Islet of Langerhans (tissue), 1 donor: ENCODE measurements around the gene PPP1R3F.
"Not testable (repeated sequence)": the region's sequence is repeated elsewhere in the genome, so short reads cannot be mapped to it uniquely, and the experiment has no call there.

ENCODE experiments used
- FAIRE-seq: peaks from one replicate; lab custom pipeline; 2011; peaks lifted over from hg19 to GRCh38; lab: Jason Lieb, UNC

The PPP1R3F gene

DNA sequence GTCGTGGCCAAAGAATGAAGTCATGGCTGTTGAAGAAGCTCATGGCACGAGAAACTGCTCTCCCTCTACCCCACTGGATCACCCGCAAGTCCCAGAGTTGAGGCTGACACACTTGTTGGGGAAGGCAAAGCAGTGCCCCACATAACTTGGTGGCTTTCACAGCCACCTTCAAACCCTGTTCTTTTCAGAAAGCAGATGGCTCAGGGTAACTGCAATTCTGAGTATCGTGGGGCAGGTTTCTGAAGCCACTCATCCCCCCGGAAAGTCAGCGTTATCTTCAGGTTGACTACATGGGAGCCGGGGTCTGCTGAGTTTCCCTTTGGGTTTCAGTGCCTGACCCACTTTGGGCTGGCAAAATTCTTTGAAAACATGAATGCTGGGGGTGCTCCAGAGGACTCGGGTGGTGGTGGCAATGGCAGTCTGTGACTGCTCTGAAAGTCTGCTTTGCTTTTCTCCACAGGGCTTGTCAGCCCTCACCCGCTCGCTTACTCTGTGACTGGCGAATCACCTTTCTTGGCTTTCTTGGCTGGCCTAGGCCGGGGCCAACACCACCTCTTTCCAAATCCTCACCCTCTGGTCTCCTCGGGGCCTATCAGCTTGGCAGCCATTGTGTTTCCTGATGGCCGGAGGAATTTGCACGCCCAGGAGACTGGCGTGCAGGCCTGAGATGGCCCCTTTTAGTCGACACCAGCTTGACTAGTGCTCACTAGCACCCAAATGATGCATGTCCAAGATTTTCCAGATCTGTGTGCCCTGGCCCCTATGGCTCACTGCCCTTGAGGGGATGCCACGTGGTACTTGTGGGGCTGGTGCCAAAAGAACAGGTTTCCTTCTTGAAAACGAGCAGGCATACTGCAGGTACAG is 7.3 kb downstream of the PPP1R3F start:
- FAIRE-seq = no peak

DNA sequence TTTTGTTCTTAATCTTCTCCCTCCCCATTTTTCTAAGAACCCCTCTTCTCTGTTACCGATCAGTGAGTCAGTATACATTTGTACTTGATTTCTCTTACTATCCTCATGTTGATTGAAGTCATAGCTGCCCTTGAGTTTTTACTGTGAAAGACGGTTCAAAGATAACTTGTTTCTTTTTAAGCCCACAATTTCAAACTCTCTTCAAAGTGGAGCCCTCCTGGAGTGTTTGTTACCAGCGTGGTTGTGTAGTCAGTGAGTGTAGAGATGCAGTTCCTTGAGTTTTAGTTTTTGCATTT is 7.9 kb downstream of the PPP1R3F start:
- no peak for FAIRE-seq

DNA sequence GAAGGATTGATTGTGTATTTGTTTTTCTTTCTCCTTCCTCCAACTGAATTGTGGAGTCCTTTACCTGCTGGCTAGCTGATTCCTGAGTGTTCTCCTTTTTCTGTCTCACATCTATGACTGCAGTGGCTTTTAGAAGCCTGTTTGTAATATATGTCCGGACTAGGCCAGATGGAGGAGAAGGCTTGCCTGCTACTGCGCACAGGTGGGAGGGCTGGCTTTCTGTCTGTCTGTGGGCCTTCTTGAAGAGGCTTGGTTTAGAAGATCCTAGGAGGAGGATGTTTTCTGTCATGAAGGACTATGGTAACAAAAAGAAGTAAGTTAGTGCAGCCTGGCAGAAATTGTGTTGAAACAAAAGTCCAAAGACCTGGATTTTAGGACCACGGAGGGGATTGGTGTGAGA is 8.5 kb downstream of the PPP1R3F start:
- FAIRE-seq = no peak

DNA sequence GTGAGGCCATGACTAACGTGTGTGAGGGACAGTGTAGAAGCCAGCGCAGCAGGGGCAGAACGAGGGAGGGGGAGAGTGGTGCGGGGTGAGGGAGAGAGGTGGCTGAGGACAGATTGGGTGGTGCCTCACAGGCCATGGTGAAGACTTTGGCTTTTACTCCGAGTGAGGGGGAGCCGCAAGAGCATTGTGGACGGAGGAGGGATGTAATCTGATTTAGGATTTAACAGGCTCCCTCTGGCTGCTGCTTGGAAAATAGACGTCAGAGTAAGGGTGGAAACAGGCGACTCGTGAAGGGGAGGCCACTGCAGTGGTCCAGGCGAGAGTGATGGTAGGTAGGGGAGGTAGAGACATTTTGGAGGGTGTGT is 13.0 kb downstream of the PPP1R3F start:
- FAIRE-seq = no peak

DNA sequence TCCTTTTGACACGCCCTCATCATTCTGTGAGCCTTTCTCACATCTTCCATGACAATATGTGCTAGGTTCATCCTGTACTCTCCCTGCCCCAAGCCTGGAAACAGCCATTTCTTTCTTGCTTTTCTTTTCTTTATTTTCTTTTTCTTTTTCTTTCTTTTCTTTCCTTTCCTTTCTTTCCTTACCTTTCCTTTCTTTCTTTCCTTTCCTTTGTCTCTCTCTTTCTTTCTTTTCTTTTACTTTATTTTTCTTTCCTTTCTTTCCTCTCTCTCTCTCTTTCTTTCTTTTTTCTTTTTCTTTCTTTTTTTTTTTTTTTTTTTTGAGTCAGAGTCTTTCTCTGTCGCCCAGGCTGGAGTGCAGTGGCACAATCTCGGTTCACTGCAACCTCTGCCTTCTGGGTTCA is 14.6 kb downstream of the PPP1R3F start:
- FAIRE-seq = no peak

DNA sequence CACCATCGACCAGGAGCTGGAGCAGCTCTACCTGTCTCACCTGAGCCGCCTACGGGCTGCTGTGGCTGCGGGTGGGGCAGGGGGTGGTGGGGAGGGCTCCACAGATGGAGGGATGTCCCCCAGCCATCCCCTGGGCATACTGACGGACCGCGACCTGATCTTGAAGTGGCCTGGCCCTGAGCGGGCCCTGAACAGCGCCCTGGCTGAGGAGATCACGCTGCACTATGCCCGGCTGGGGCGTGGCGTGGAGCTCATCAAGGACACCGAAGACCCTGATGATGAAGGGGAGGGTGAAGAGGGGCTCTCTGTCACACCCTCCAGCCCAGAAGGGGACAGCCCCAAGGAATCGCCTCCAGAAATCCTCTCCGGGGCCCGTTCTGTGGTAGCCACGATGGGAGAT is 16.5 kb downstream of the PPP1R3F start:
- no peak for FAIRE-seq

DNA sequence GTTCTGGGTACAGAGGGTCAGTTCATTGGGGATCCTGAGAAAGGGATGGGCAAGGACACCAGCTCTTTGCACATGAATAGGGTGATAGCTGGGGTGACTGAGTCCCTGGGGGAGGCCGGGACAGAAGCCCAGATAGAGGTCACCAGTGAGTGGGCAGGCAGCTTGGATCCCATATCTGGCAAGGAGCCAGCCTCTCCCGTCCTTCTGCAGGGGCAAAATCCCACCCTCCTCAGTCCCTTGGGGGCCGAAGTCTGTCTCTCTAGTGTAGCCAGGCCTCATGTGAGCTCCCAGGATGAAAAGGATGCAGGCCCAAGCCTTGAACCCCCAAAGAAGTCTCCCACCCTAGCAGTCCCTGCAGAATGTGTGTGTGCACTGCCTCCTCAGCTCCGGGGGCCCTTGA is 17.0 kb downstream of the PPP1R3F start:
- FAIRE-seq = no peak

DNA sequence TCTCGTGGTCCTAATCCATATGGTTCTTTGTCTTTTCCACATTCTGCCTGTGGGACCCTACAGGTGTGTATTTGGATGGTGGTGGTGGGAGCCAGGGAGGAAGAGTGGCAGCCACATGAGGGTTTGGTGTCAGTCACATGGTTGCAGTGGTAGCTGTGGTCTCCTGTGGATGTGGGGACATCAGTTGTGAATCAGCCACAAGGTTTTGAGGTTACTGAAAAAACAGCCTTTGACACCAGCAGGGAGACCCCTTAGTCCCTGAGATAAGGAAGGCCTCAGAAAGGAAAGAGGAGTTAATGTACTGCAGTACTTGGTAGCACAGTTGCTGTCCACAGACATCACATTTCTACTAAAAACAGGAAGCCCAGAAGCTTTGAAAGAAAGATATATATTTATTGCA is 18.1 kb downstream of the PPP1R3F start:
- no peak for FAIRE-seq

DNA sequence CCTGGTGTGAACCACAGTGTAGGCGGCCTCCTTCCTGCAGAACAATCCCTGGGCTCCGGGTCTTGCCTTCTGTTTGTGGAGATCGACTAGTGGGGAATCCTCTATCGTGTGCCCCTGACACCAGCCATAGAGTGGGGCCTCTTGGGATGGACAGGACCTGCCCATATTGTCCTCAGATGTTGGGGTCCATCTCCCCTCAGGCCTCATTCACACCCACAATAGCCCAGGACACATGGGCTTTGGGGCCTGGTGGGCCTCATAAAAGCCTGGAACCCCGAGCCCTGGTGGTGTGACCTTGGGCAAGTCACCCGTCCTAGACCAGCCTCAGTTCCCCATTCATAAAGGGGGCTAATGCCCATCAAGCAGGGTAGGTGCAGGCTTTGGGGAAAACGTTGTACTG is 20.6 kb downstream of the PPP1R3F start:
- FAIRE-seq = no peak

DNA sequence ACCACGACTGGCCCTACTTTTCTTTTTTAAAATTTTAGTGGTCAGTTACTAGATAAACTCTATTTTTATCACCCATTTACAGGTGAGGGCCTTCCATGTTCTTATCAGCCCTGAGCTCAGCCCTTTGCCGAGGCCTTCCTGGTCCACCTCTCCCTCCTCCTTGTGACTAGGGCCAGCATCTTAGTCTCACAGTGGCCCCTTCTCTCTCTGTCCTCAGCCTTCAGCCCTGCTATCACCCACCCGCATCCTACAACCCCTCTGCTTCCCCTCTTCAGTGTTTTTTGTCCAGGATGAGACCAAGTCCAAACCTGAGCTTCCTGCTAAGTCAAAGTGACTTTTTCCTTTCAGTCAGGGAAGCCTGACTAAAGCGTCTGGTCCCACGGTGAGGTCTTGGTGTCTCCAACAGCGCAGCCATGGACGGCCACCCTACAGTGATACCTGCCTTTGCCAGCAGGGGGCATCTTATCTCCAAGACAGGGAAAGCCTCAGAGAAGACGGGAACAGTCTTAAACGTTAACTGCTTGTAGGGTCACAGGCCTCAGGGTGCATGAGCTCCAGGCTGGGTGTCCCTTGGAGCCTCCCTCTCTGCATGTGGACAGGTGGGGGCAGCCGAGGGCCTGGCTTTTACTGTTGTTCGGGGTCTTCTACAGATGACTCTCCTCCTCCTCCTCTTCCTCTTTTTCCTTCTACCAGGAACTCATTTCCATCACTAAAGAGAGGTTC is 22.2 kb downstream of the PPP1R3F start:
- no peak for FAIRE-seq

DNA sequence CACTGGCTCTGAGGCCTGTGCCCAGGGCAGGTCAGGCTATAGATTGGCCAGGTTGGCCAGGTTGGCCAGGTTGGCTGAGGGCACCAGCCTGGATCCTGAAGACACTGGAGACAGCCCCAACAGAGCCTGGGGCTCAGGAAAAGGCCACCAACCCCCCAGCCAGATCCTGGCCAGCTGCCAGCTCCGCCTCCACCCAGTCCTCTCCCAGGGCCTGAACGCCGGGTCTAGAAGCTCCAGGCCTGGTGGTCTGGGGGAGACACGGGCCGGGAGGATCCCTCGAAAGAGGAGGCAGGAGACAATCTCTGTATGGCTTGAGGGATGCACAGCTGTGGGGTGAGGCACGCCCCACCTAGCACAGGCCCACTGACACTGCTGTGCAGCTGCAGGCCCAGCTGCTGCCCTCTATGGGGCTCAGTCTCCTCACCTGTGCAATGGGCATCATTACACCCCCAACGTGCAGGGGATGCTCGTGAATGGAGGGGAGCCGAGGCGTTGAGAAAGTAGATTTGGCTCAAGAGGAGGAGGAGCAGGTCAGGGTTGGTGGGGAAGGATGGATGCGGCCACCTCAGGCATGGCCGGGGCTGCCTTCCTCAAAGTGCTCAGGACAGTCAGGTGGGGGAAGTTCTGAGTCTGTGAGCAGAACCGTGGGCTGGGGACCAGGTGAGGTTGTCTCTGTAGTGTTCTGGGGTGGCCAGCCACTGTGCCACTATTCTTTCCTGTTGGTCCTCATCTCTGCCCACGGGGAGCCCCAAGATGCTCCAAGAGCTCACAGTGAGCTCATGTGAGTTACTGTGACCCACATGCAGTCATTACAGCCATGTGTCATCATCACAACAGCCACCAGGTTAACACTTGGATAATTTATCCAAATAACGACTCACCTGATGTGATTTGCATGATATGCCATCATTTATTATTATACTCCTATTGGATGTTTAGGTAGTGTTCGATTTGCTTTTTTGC is 23.1 kb downstream of the PPP1R3F start:
- no peak for FAIRE-seq

DNA sequence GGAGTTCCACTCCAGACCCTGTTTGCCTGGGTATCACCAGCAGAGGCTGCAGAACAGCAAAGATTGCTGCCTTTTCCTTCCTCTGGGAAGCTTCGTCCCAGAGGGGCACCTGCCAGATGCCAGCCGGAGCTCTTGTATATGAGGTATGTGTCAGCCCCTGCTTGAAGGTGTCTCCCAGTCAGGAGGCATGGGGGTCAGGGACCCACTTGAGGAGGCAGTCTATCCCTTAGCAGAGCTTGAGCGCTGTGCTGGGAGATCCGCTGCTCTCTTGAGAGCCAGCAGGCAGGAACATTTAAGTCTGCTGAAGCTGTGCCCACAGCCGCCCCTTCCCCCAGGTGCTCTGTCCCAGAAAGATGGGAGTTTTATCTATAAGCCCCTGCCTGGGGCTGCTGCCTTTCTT is 29.7 kb downstream of the PPP1R3F start:
- FAIRE-seq = not testable (repeated sequence)

DNA sequence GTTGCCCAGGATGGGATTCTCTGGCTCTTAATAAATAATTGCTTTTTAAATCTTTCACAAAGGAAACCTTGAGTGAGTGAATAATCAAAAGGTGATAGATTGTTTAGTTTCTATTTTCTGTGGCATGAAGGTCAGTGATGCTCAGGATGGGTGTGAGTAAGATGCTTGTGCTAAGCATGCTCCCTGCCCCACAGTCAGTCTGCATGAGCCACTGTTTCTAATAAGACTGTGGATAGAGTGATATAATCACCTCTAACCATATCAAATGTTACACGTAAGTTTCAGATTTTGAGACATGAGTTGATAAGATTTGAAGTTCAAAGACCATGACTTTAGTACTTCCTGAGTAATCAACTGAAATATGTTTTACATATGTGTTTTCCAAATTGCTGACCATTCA is 31.1 kb downstream of the PPP1R3F start:
- FAIRE-seq = no peak

DNA sequence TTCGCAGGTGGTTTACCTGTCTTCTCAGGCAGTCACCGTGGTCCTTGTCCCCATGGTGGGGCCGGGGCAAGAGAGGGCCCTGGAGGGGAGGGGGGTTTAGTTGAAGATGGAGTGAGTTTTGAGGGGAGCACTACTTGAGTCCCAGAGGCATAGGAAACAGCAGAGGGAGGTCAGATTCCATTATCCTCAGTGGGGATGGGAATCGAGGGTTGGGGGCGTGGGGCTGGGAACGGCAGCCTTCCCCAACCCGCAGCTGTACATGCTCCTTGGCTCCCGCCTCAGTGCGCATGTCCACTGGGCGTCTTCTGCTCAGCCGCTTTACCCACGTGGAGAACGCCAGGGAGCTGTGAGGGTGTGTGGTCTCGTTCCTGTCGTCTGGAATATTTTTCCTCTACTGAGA is 33.8 kb downstream of the PPP1R3F start, which contains the start of gene GAGE10:
GAGE10 (plus strand) TSS at position 301 of the 400 bp plus-strand sequence. CDS start 1,214 bp downstream, outside the sequence.
- no peak for FAIRE-seq

DNA sequence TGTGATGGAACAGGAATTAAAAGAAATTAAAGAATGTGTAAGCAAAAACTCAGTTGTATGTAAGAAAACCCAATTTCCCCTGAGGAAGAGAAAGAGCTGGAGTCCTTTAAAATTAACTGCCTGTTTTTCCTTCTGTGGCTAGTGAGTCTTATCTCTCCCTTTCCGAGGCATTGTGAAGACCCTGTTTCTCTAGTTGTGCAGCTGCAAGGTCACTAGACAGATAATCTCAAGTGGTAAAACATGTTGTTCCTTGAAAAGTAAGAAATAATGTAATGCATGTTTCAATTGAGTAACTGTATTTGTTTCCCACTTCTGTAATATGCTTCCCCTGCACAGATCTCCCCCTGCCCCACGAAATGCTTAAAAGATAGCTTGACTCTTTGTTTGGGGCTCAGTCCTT is 38.2 kb downstream of the PPP1R3F start:
- FAIRE-seq = not testable (repeated sequence)

DNA sequence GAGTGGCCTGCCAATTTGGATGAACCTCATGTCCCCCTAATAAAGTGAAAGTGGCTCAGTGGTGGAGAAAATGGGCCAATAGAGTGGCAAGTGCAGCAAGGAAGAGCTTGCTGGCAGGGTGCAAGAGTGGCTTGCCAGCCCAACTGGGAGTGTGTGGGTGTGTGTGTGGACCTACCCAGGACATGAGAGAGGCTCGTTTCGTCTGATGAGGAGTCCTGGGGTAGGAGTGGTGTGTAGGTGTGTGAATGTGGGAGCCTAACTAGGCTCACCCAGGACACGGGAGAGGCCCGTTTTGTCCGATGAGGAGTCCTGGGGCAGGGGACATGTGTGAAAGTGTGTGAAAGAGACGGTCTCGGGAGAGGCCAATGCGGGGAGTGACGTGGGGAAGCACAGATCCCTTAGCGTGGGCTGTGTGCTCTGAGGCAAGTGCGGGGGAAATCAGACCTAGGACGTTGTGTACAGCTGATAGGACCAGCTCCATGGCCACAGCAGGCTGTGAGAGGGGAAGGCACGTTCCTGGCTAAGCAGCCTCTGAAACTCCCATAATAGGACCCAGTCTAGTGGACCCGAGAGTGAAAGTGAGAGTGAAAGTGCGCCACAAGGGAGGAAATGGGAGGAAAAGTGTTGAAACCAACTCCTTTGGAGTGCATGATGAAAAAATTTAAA is 39.1 kb downstream of the PPP1R3F start:
- no peak for FAIRE-seq

DNA sequence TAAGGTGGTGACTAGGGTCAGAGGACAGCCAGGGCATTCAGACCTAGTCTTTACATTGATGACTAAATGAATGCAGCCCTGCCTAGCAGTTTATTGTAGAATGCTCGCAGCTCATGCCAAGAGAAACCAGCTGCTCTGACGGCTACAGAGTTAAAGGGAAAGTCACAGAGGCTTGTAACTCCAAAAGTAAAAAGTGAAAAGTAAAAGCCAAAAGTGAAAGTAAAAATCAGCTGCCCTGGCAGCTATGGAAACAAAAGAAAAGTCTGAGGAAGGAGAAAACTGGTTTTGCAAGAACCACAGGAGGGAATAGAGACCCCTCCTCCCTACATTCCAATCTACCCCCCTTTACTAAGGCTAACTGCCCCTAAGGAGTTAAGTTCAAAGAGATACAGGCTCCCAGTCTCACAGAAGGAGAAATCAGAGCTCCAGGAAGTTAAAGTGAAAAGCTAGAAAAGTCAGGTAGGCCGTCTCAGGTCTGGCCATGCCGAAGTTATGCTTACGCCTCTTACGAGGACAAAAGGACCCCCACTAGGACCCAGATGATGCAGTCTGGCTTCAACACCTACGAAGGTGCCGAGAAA is 39.9 kb downstream of the PPP1R3F start:
- no peak for FAIRE-seq

DNA sequence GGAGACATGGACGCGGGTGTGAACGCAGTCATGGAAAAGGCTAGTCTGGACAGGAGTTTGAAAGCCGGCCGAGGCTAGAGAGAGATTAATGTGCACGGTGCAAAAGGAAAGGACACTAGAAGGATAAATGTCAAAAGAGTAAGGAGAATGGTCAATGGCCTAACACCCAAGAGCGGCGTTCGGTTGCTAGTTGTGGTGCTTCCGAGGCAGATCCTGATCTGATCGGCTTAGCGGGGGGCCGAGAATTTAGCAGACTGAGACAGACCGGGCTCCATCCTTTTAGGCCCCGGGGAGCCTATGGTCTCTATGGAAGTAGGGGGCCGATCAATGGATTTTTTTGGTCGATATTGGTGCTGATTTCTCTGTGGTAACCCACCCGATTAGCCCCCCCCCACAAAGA is 40.8 kb downstream of the PPP1R3F start:
- FAIRE-seq = no peak

DNA sequence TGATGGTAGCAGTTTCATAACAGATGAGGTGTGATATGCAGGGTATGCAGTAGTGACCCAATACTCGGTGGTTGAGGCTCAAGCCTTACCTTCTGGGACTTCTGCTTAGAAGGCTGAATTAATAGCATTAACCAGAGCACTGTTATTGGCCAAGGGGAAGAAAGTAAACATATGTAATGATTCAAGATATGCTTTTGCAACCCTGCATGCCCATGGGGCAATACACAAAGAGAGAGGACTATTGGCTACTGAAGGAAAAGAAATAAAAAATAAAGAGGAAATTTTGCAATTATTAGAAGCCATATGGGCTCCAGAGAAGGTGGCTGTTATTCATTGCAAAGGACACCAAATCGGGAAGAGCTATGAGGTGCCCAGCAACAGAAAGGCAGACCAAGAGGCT is 42.6 kb downstream of the PPP1R3F start:
- no peak for FAIRE-seq

DNA sequence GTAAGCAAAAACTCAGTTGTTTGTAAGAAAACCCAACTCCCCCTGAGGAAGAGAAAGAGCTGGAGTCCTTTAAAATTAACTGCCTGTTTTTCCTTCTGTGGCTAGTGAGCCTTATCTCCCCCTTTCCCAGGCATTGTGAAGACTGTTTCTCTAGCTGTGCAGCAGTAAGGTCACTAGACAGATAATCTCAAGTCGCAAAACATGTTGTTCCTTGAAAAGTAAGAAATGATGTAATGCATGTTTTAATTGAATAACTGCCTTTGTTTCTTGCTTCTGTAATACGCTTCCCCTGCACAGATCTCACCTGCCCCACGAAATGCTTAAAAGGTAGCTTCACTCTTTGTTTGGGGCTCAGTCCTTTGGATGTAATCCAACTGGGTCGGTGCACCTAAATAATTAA is 46.5 kb downstream of the PPP1R3F start:
- FAIRE-seq = no peak

DNA sequence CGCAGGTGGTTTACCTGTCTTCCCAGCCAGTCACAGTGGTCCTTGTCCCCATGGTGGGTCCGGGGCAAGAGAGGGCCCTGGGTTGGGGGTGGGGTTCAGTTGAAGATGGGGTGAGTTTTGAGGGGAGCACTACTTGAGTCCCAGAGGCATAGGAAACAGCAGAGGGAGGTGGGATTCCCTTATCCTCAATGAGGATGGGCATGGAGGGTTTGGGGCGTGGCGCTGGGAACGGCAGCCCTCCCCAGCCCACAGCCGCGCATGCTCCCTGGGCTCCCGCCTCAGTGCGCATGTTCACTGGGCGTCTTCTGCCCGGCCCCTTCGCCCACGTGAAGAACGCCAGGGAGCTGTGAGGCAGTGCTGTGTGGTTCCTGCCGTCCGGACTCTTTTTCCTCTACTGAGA is 52.1 kb downstream of the PPP1R3F start, which contains the start of gene GAGE12J:
GAGE12J (plus strand) TSS at position 301 of the 400 bp plus-strand sequence. CDS start 1,157 bp downstream, outside the sequence.
- FAIRE-seq = not testable (repeated sequence)

DNA sequence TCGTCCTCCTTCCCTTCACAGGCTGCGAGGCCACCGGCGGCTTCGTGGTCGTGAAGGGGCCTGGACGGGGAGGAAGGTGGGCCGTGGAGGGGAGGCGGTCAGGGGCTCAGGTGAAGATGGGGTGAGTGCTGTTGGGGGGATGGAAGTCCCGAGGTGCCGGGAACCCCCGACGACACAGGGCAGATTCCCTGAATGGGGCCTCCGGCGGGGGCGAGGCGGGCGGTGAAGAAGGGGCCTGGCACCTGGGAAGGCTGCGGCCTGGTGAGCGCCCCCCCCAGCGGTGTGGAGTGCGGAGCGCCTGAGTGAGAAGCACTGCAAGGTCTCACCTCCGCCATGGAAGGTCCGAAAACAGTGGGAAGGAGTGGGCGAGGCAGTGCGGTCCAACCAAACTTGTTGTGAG is 52.7 kb downstream of the PPP1R3F start:
- not testable (repeated sequence) for FAIRE-seq
